PC-3 (cell line): ENCODE measurements around the gene STRADA. TPM values are rescaled to one million over a fixed set of nuclear protein-coding genes. Genes with fewer than 3 reads are reported as not detected.

Experiments used
- ATAC-seq: fragments of 200-7000 bp; cut with Tn5 transposase; 2 replicates; pipeline ENCODE4 v1.9.1; 2020; ENCODE audit warnings: mild to moderate bottlenecking, moderate library complexity
- BruUV-seq: library from RNA; stranded (reverse); fragments of 400-500 nt; replicated peaks from 2 replicates; lab custom pipeline; 2021; lab: Mats Ljungman, UMichigan
- CTCF ChIA-PET: fragments of 300-600 bp; sonication (Branson Sonifier 250); formaldehyde crosslinking; loops from one replicate; lab custom pipeline; 2022; ENCODE audit warnings: antibody characterized with exemption; lab: Charles Lee
- POLR2A ChIA-PET: fragments of 300-600 bp; sonication (Branson Sonifier 250); formaldehyde crosslinking; loops from one replicate; lab custom pipeline; 2022; ENCODE audit warnings: antibody characterized with exemption; ENCODE audit not compliant: unreplicated experiment; lab: Charles Lee
- DNase-seq: peaks from one replicate; pipeline ENCODE4 v3.0.0-alpha.2; 2015
- H2AFZ ChIP-seq: fragments of 300-600 bp; sonication (generic); 2 replicates; pipeline ENCODE4 v1.6.0; 2016; ENCODE audit warnings: antibody characterized with exemption, low read length
- H3F3A ChIP-seq: fragments of 300-600 bp; sonication (generic); one replicate; pipeline ENCODE4 v1.6.0; 2017; ENCODE audit warnings: antibody characterized with exemption, low read length, control low read depth, mild to moderate bottlenecking; ENCODE audit not compliant: unreplicated experiment
- H3K27ac ChIP-seq: fragments of 300-600 bp; sonication (generic); 2 replicates; pipeline ENCODE4 v1.5.1; 2016; ENCODE audit warnings: mild to moderate bottlenecking, low read length
- H3K27me3 ChIP-seq: fragments of 300-600 bp; sonication (generic); 2 replicates; pipeline ENCODE4 v1.6.1; 2016; ENCODE audit warnings: low read length, mixed read lengths
- H3K36me3 ChIP-seq: fragments of 300-600 bp; sonication (generic); 2 replicates; pipeline ENCODE4 v1.6.1; 2016; ENCODE audit warnings: low read depth, mixed run types, low read length, mixed read lengths
- H3K4me1 ChIP-seq: fragments of 300-600 bp; sonication (generic); 2 replicates; pipeline ENCODE4 v1.5.1; 2016; ENCODE audit warnings: low read length; ENCODE audit not compliant: insufficient read depth
- H3K4me2 ChIP-seq: fragments of 300-600 bp; sonication (generic); 2 replicates; pipeline ENCODE4 v1.6.0; 2016; ENCODE audit warnings: low read length
- H3K4me3 ChIP-seq: fragments of 300-600 bp; sonication (generic); 2 replicates; pipeline ENCODE4 v1.5.1; 2016; ENCODE audit warnings: mild to moderate bottlenecking, low read length, mixed read lengths
- H3K79me2 ChIP-seq: fragments of 300-600 bp; sonication (generic); 2 replicates; pipeline ENCODE4 v1.6.1; 2017; ENCODE audit warnings: low read length, mixed read lengths
- H3K9ac ChIP-seq: fragments of 300-600 bp; sonication (generic); 2 replicates; pipeline ENCODE4 v1.6.0; 2016; ENCODE audit warnings: mild to moderate bottlenecking, low read length
- H3K9me2 ChIP-seq: fragments of 300-600 bp; sonication (generic); replicated peaks from 2 replicates; pipeline ENCODE4 v1.6.1; 2016; ENCODE audit warnings: mixed run types, low read length, mixed read lengths
- H3K9me3 ChIP-seq: fragments of 300-600 bp; sonication (generic); 2 replicates; pipeline ENCODE4 v1.6.1; 2016; ENCODE audit warnings: low read length, mixed read lengths
- H4K20me1 ChIP-seq: fragments of 300-600 bp; sonication (generic); 2 replicates; pipeline ENCODE4 v1.6.1; 2016; ENCODE audit warnings: low read length, mixed read lengths
- EZH2 ChIP-seq: fragments of 300-600 bp; sonication (generic); IDR thresholded peaks from one replicate; pipeline ENCODE4 v1.6.1; 2017; ENCODE audit warnings: antibody characterized with exemption, mild to moderate bottlenecking, low read length; ENCODE audit not compliant: unreplicated experiment
- EZH2phosphoT487 ChIP-seq: fragments of 300-600 bp; sonication (generic); IDR thresholded peaks from 2 replicates; pipeline ENCODE4 v1.6.1; 2018; ENCODE audit warnings: mild to moderate bottlenecking, antibody characterized with exemption, low read length, borderline replicate concordance
- intact Hi-C: fragments of 100-400 bp; cut with micrococcal nuclease; formaldehyde crosslinking; loops from 2 replicates; pipeline ENCODE4 v1.9.0; 2023
- total RNA-seq: library from RNA; depleted of rRNA; stranded (reverse); fragments of >200 nt; gene quantifications from 2 replicates; pipeline ENCODE4 v1.2.3, GENCODE V29; 2014
- TF ChIP-seq, protein P1 (sequence below): fragments of 300-600 bp; sonication (generic); conservative IDR thresholded peaks from 2 replicates; pipeline ENCODE4 v1.5.1; 2017; ENCODE audit warnings: antibody characterized with exemption, low read depth, mild to moderate bottlenecking, low read length

The STRADA gene
- total RNA-seq, 1 experiment from 2014 or later: 17.9 TPM

GRCh38 chr17:63698381-63698885, 43.2 kb downstream of the STRADA start:
- peak overlapping the region; percentile 89 for H3K4me2 ChIP-seq
- no peaks in the 10 kb centered on the region for H3F3A ChIP-seq
- H3K27me3 ChIP-seq: no peaks in the 10 kb centered on the region
- ATAC-seq: no peak; the same call in 1 of the 2 replicates
- peak overlapping the region; percentile 75 for H3K4me3 ChIP-seq
- 0 out of 2 replicates have a peak overlapping the region, but pooled peaks have one; percentile 75 for H2AFZ ChIP-seq
- no peak overlapping the region for H3K9ac ChIP-seq
- no TSS peak for BruUV-seq
- POLR2A ChIA-PET: interaction anchor here (0.6 kb wide), 1 partner anchor 44 kb away, joined by 15 read pairs; no protein-coding TSS in a partner anchor
- no peaks in the 10 kb centered on the region for H3K79me2 ChIP-seq
- no peaks in the 10 kb centered on the region for H3K36me3 ChIP-seq
- intact Hi-C loops: loop anchor here (2.0 to 10.0 kb wide), 4 partner anchors 42 to 274 kb away; partner anchors contain the start of genes FTSJ3, MAP3K3, PSMC5 and STRADA
- peaks cover 7% of the 10 kb centered on the region; the same call in 1 of the 2 replicates for H3K4me1 ChIP-seq
- H3K9me2 ChIP-seq: no peaks in the 10 kb centered on the region
- TF ChIP-seq EZH2phosphoT487: no peak
- no peak for TF ChIP-seq EZH2
- no peak overlapping the region for H3K27ac ChIP-seq
- CTCF ChIA-PET: interaction anchor here (0.5 to 0.7 kb wide), 3 partner anchors 11 to 143 kb away, joined by 3 read pairs; no protein-coding TSS in a partner anchor
- no peak for DNase-seq
- no peaks in the 10 kb centered on the region for H4K20me1 ChIP-seq
- no peaks in the 10 kb centered on the region for H3K9me3 ChIP-seq

DNA sequence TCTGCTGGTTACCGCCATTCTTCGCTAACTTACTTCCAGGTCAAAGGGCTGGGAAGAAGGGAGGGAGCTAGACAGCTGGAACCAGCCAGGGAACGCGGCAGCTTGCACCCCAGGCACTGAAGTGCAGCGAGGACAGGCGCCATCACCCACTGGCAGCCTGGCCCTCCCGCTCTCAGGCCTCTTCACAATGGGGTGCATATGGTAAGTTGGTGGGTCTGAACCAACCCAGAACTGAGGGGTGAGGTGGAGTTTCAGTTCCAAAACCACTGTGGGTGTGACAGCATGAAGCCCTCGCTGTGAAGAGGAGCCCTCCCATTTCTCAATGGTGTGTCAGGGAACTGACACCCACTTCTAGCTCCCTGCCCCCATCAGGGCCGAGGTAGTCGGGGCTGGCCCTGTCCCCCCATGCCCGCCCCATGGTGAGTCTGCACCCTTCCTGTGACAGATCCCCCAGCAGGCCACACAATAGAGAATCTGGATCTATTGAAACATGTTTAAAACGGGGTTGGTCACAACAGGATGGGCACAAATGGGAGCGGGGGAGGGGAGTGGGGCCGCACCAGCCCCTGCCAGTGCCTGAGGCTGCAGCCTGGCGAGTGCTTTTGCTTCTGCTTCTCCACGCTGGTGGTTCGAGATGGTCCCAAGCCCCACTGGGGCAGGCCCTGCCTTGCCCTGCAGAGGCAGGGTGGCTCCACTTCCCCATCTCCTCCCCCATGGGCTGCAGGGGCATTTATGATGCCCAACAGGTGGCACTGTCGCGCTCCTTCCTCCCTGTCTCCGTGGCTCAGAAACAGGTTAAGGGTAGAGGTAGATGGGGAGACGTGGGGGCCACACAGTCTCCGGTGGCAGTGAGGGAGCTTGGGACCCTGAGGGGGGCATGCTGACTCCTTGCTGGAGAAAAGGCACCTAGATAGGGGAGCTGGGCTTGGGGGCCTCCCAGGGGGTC, 44.0 kb downstream of the STRADA start:
- H3K79me2 ChIP-seq: no peaks in the 10 kb centered on the region
- peak; percentile 11 for ATAC-seq

More for the DNA sequence above, 44.0 kb downstream of the STRADA start:
- no peak overlapping the region for H3K4me2 ChIP-seq
- H2AFZ ChIP-seq: no peak overlapping the region
- TSS peak; percentile 16 for BruUV-seq
- peak; percentile 74 for DNase-seq
- TF ChIP-seq EZH2phosphoT487: no peak
- TF ChIP-seq, protein P1, sequence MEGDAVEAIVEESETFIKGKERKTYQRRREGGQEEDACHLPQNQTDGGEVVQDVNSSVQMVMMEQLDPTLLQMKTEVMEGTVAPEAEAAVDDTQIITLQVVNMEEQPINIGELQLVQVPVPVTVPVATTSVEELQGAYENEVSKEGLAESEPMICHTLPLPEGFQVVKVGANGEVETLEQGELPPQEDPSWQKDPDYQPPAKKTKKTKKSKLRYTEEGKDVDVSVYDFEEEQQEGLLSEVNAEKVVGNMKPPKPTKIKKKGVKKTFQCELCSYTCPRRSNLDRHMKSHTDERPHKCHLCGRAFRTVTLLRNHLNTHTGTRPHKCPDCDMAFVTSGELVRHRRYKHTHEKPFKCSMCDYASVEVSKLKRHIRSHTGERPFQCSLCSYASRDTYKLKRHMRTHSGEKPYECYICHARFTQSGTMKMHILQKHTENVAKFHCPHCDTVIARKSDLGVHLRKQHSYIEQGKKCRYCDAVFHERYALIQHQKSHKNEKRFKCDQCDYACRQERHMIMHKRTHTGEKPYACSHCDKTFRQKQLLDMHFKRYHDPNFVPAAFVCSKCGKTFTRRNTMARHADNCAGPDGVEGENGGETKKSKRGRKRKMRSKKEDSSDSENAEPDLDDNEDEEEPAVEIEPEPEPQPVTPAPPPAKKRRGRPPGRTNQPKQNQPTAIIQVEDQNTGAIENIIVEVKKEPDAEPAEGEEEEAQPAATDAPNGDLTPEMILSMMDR: peak; percentile 89
- ChIA-PET CTCF (interaction anchor here (0.5 kb wide), 1 partner anchor 144 kb away, joined by 3 read pairs; no protein-coding TSS in a partner anchor), POLR2A (no interaction called here)
- H3K36me3 ChIP-seq: no peaks in the 10 kb centered on the region
- no peaks in the 10 kb centered on the region for H3K9me3 ChIP-seq
- no peaks in the 10 kb centered on the region for H3K27me3 ChIP-seq
- no peak overlapping the region for H3K9ac ChIP-seq
- no peak overlapping the region for H3K27ac ChIP-seq
- peaks cover 7% of the 10 kb centered on the region; the same call in 1 of the 2 replicates for H3K4me1 ChIP-seq
- H3F3A ChIP-seq: no peaks in the 10 kb centered on the region
- intact Hi-C loops: loop anchor here (2.0 to 10.0 kb wide), 4 partner anchors 43 to 273 kb away; partner anchors contain the start of genes FTSJ3, MAP3K3, PSMC5 and STRADA
- no peaks in the 10 kb centered on the region for H3K9me2 ChIP-seq
- H3K4me3 ChIP-seq: no peak overlapping the region
- no peaks in the 10 kb centered on the region for H4K20me1 ChIP-seq
